ENCODE results near the gene ARL5B.

The ARL5B gene

GRCh38 chr10:18619016-18619415 lies 40.2 kb upstream of the ARL5B start (continued):
- no peak for TF ChIP-seq ZBTB49 (tag by site-specific recombination; IDR thresholded peaks at IDR 0.05; ENCODE audit: low read depth)
- TF ChIP-seq ZIC2 (tag by site-specific recombination; IDR thresholded peaks at IDR 0.05): no peak
- TF ChIP-seq MEIS1 (CRISPR knock-in tag; IDR thresholded peaks at IDR 0.05; ENCODE audit: borderline replicate concordance): no peak
- no peak for TF ChIP-seq YY2 (tag by site-specific recombination; IDR thresholded peaks at IDR 0.05)
- TF ChIP-seq ZNF426 (tag by site-specific recombination; IDR thresholded peaks at IDR 0.05): no peak
- no peak for TF ChIP-seq ZNF707 (tag by site-specific recombination; IDR thresholded peaks at IDR 0.05)
- no peak for TF ChIP-seq ZNF148 (tag by site-specific recombination; IDR thresholded peaks at IDR 0.05; ENCODE audit: borderline replicate concordance)
- TF ChIP-seq HOXA7 (CRISPR knock-in tag; IDR thresholded peaks at IDR 0.05; ENCODE audit: borderline replicate concordance): no peak
- TF ChIP-seq ZBTB8A (tag by site-specific recombination; IDR thresholded peaks at IDR 0.05): no peak
- no peak for TF ChIP-seq ZNF530 (tag by site-specific recombination; IDR thresholded peaks at IDR 0.05; ENCODE audit: low read depth)
- no peak for TF ChIP-seq ELK4 (IDR thresholded peaks at IDR 0.05; ENCODE audit: borderline replicate concordance, low read depth, low read length)
- peak; percentile 27; the same call in 1 of the 2 replicates for TF ChIP-seq IKZF3 (tag by site-specific recombination; IDR thresholded peaks at IDR 0.05)
- no peak for TF ChIP-seq ZNF18 (tag by site-specific recombination; IDR thresholded peaks at IDR 0.05)
- TF ChIP-seq ZNF580 (tag by site-specific recombination; IDR thresholded peaks at IDR 0.05): no peak
- TF ChIP-seq ZBTB26 (tag by site-specific recombination; optimal IDR thresholded peaks at IDR 0.05): no peak
- no peak for TF ChIP-seq KLF7 (tag by site-specific recombination; IDR thresholded peaks at IDR 0.05; ENCODE audit: borderline replicate concordance)
- no peak for TF ChIP-seq ZNF146 (tag by site-specific recombination; IDR thresholded peaks at IDR 0.05)
- no peak for TF ChIP-seq ZNF768 (tag by site-specific recombination; IDR thresholded peaks at IDR 0.05)
- peak; percentile 32 for TF ChIP-seq ZNF366 (tag by site-specific recombination; conservative IDR thresholded peaks at IDR 0.05)
- TF ChIP-seq INSM2 (tag by site-specific recombination; IDR thresholded peaks at IDR 0.05): peak; percentile 45; the same call in 1 of the 2 replicates
- TF ChIP-seq ZSCAN16 (tag by site-specific recombination; IDR thresholded peaks at IDR 0.05): no peak
- no peak for TF ChIP-seq ZNF792 (tag by site-specific recombination; IDR thresholded peaks at IDR 0.05)
- TF ChIP-seq ZNF660 (tag by site-specific recombination; IDR thresholded peaks at IDR 0.05): 0 out of 2 replicates have a peak, but pooled peaks have one; percentile 63
- peak; percentile 31; the same call in 1 of the 2 replicates for TF ChIP-seq FEZF1 (tag by site-specific recombination; IDR thresholded peaks at IDR 0.05)
- TF ChIP-seq ZNF292 (tag by site-specific recombination; IDR thresholded peaks at IDR 0.05; ENCODE audit: borderline replicate concordance, low read depth): no peak
- no peak for TF ChIP-seq AEBP2 (tag by site-specific recombination; IDR thresholded peaks at IDR 0.05; ENCODE audit: borderline replicate concordance)
- TF ChIP-seq ZNF514 (tag by site-specific recombination; IDR thresholded peaks at IDR 0.05): no peak

Measured in HEK293 (cell line).